SW480 (cell line): Measurements from ENCODE around the gene ZGLP1.
"Not testable (repeated sequence)": the region's sequence is repeated elsewhere in the genome, so short reads cannot be mapped to it uniquely, and the experiment has no call there.

ENCODE experiments used
- DNase-seq: peaks from one replicate; pipeline ENCODE4 v3.0.0-alpha.2; 2016; ENCODE audit warnings: low spot score

ZGLP1 gene

DNA sequence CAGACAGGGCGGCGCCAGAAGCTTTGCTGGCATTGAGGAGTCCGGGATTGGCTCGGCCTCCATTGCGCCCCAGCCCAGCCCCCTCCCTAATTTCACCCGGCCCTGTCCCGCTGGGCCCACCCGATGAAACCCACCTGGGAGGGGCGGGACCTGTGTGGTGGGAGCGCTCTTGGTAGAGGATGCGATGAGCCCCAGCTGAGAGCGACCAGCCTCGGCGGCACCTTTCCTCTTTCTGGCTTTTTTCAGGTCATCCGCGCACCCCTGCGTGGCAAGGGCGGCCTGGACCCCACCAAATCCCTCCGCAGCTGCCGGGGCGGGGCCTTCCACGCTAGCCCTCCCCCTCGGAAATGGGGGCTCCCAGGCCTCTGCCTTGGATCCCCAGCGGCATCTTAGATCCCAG is at the start of gene ZGLP1:
TSS of gene ZGLP1 (minus strand) at position 393 of the 400 bp plus-strand sequence.
- DNase-seq, result no peak

DNA sequence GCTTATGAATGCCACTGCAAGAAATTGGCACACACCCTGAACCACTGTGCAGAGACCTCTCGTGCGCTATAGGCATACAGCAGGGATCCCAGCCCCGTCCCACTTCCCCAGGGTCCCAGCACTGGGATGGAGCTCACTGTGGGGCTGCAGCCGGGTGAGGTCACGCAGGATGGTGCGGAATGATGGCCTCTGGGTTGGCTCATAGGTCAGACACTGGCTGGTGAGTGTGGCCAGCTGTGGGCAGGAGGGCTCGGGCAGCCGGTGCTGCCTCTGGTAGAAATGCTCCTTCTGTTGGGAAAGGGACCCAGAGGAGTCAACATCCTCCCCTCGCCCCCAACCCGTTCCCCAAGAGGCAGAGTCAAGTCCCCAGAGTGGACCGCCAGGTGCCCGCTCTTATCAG is 46.8 kb upstream of the ZGLP1 start:
- no peak for DNase-seq

DNA sequence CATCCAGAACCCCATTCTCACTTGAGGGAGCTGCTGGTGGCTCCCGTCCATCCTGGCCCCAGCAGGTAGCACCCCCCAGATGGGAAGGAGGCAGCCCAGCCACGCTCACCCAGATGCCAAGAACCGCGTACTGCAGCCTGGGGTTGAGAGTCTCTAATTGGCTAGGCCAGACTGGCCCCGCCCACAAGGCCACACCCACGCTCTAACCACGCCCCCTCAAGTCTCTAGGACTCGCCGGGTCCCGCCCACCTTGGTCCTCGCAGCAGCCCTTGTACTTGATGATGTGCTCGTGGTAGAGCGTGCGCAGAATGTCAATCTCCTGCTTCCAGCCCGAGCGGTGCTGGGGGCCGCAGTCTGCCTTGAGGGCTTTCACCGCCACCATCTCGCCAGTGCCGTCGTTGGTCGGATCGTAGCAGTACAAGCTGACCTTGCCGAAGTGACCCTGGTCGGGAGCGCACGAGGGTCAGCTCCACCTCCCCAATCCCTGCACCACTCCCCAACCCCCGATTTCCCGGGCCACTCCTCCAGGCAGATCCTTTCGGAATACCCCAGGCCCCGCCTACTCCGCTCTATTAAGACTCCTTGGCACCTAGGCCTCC is 44.3 kb upstream of the ZGLP1 start:
- no peak for DNase-seq

DNA sequence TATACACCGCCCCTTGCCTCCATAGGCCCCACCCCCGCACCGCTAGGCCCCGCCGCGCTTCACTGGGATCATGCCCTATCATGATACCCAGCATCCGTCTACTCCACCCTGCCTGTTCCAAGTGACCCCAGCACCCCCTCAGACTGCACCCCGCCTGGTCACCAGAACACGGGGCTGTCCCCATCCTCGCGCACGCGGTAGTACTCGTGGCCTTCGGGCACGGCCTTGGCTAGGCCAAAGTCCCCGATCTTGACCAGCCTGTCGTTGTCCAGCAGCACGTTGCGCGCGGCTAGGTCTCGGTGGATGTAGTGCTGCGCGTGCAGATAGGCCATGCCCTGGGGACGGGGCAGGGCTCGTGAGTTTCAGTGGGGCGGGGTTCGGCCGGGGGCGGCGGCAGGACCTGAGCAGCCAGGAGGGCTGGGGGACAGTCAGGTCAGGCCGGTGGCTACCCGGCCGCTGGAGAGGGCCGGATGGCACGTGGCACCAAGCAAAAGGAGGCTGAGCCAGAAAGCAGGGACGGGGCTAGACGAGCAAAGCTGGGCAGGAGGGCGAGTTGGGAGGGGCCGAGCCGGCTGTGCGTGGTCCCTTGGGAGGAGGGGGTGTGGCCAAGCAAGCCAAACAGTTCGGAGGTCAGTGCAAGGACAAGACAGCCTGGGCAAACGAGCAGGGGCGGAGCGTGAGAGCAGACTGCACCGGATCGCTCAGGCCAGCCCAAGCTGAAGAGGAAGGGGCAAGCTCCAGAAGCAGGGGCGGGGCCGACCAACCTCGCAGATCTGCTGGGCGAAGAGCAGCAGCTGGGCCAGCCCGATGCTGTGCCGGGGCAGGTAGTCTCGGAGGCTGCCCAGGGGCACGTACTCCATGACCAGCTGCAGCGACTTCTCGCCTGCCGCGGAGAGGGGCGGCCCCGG is 43.4 kb upstream of the ZGLP1 start:
- no peak for DNase-seq

DNA sequence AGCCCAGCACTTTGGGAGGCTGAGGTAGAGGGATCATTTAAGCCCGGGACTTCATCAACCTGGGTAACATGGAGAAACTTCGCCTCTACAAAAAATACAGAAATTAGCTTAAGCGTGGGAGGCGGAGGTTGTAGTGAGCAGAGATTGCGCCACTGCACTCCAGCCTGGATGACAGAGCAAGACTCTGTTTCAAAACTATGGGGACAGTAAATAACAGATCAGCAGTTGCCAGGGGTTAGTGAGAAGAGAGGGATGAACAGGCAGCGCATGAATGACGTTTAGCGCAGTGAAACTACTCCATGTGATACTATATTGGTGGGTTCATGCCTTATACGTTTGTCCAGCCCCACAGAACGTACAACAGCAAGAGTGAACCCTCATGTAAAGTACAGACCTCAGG is 36.9 kb upstream of the ZGLP1 start:
- no peak for DNase-seq

DNA sequence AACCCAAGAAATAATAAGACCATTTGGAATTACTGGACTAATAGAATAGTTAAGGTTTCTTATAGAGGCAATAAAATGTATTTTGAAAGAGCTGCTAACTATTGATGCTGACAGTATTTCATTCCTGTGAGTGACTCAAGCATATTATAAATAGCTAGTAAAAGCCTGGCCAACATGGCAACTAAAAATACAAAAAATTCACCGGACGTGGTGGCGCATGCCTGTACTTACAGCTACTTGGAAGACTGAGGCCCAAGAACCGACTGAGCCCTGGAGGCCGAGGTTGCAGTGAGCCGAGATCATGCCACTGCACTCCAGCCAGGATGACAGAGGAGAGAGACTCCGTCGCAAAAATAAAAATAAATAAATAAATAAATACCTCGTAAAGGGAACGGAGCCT is 35.2 kb upstream of the ZGLP1 start:
- DNase-seq, result no peak

DNA sequence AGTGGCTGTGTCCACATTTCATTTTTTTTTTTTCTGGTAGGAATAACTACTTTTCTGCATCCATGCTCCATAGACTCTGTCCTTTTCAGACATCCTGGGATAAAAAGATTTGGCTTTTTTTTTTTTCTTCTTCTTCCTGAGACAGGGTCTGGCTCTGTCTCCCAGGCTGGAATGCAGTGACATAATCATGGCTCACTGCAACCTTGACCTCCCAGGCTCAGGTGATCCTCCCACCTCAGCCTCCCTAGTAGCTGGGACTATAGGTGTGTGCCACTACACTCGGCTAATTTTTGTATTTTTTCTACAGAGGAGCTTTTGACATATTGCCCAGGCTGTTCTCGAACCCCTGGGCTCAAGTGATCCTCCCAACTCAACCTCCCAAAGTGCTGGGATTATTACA is 33.9 kb upstream of the ZGLP1 start:
- no peak for DNase-seq

DNA sequence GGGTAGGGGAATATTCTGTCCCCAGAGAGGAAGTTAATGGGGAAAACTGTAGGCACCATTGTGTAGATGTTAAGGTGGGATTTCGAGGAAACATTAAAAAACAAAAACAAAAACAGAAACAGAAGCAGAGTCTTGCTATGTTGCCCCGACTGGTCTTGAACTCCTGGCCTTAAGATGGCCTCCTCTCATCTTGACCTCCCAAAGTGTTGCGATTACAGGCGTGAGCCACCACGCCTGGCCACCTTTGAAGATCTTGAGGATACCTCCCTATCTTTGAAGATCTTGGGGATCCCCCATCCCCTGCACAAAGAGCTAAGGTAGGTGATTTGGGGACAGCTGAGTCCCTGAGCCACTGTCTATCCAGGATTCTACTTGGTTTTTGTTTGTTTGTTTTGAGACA is 30.4 kb upstream of the ZGLP1 start:
- DNase-seq, result no peak

DNA sequence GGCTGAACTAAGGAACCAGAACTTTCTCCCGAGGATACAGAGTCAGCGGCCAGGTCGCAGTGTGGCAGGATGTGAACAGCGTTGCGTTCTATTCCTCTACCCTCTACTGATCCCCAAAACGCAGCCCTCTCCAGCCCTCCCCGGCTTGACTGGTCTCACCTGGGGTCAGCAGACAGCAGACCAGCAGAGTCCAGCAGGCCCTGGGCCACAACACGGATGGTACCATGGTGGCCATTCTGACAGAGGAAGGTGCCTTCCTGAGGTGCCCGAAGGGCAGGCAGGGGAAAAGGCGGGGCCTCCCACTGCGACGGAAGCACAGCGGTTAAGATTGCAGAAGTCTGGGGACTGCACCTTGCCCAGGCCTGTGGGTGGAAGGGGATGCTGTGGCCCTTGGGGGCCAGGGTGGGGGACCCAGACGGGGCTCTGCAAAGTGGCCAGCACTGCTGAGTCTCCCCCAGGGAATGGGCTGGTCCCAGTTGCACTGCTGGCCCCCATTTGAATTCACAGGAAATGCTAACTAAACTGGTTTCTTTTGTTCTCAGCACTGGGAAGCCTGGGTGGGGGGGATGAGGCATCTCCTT is 29.9 kb upstream of the ZGLP1 start, which contains the start of gene ICAM3:
TSS of gene ICAM3 (minus strand) at position 245 of the 581 bp plus-strand sequence. CDS start at position 235, 10 bp downstream.
- DNase-seq, result no peak

DNA sequence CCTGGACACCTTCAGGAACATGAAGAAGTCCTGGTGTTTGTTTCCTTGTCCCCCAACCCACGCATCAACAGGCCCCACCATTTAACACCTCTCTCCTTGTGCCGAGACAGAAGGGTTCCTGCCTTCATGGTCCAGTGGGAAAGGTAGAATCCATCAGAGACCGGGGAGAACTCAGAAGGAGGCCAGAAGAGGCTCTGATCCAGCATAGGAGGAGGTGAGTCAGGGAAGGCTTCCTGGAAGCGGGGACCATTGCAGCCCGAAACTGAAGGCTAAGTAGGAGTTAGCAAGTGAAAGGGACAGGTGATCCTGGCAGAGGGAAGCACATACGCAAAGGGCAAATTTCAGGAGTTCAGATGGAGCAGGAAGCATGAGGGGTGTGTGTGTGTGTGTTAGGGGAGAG is 29.3 kb upstream of the ZGLP1 start:
- DNase-seq, result no peak

DNA sequence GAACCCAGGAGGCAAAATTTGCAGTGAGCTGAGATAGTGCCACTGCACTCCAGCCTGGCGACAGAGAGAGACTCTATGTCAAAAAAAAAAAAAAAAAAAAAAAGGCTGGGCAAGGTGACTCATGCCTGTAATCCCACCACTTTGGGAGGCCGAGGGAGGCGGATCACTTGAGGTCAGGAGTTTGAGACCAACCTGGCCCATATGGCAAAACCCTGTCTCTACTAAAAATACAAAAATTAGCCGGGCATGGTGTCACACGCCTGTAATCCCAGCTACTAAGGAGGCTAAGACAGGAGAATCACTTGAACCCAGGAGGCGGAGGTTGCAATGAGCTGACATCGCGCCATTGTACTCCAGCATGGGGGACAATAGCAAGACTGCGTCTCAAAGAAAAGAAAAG is 27.1 kb upstream of the ZGLP1 start:
- not testable (repeated sequence) for DNase-seq

DNA sequence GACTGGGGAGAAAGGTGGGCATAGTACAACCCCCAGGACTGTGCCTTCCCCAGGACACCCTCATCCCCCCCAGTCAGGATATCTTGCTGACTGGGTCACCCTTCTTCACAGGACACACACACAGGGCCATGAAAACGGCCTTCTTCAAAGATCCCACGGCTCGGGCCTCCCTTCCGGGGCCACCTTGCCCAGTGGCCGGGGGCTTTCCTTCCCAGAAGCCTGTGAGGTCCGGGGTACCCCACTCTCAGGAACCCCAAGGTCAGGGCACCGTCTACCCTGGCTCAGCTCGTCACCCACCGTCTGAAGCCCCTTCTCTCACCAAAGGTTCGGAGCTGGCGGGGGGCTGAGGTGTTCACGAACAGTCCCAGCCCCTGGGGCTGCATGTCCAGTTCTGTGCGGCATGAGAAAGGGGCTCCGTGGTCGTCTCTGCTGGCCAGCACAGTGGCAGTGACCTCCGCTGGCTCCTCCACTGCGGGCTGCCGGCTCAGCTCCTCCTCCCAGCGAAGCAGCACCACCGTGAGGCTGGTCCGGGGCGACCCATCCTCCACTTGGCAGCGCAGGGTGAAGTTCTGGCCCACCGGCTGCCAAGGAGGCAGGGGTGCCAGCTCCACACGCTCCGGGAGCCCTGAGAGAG is 25.9 kb upstream of the ZGLP1 start:
- DNase-seq, result no peak

DNA sequence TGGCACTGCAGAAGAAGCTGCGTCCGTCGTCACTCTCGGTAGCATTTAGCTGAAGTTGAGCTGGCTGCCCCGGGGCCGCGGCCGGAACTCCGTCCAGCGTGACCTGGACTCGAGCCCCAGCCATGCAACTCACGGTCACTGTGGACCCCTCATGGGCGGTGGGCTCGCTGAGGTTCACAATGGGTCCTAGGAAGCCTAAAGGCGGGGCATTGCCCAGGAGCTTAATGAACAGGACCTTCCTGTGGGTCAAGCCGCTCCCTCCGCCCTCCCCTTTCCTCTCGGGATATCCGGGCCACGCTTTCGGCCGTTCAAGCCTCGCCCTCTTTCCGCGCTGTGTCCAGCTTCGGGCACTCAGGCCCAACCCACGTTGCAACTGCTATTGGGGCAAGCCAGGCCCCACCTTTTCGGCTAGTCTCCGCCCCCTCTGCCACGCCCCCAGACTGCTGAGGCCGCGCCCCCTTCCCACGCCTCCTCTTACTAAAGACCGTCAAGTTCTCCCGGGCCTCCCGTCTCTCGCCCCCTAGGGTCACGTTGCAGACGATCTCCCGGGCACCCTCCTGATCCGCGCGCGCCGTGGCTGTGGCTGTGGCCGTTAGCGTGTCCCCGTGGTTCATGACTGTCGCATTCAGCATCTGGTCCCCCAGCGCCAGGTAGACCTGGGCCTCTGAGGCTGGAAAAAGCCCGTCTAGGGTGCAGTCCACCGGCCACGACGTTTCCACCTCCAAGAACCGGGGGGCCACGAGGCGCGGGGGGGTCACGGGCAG is 25.2 kb upstream of the ZGLP1 start:
- peak; percentile 90 for DNase-seq

DNA sequence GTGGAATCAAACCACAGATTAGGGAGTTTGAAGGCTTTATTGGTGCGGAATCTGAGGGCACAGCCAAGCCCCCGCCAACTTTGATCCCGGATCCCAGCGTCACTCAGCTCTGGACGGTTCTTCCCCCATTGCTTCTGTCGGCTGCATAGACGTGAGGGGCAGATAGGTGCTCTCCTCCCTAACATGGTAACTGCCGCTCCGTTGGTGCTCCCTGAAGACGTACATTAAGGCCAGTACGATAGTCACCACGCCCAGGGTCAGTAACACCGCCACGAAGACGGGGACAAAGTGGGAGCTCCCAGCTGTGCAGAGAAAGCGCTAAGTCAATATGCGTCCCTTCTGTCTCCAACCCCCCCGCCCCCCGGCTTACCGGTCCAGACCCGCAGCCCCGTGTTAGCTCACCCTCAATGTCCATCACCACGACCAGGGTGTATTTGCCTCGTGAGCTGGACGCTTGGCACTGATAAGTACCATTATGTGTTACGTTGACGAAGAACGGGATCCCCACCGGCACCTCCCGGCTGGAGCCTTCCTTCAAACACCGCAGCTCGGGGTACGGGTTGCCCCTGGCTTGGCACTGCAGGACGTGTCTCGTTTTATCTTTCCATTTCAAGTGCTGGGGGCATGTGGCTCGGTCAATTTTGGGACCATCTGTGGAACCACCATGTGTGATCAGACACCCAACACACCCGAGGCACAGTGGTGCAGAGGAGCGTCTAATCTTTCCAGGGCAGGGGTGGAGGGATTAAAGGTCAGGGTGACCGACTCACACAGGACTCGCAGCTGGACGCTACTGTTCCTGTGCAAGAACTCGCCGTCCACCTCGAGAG is 24.4 kb upstream of the ZGLP1 start:
- peak; percentile 70 for DNase-seq

DNA sequence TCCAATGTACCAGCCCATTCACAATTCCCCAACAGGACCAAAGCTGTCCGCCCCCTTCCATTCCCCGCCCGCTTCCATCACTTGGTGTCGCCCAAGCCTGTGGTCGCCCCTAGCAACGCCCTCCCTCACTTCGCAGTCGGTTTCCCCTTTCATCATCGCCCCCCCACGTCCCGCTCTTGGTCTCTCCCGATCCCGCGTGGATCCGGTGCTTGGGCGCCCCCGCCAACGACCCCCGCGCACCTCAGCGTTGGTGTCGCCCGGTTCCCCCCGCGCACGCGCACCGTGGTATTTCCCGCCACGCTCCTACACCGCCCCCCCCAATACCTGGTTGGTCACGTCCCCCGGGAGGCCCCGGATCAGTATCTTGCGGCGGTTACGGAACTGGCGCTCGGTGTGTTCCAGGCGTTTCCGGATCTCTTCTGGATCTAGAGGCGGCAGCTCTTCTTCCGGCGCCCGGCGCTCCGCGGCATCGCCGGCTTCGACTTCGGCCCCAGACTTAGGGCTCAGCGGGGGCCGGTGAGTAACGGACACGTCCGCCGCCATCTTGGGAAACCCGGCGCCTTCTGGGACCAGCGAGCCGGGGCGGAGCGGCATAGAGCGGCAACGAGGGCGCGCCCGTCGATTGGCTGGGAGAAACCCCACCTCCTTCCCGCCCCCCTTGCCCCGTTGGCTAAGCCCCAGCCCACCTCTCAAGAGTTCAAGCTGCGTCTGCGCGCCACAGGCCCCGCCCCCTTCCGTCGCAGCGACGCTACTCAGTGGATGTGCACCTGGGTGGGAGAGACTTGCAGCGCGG is 23.5 kb upstream of the ZGLP1 start, which contains the start of gene RAVER1:
TSS of gene RAVER1 (minus strand) at position 565 of the 793 bp plus-strand sequence. CDS start at position 543, 22 bp downstream.
- peak; percentile 97 for DNase-seq

DNA sequence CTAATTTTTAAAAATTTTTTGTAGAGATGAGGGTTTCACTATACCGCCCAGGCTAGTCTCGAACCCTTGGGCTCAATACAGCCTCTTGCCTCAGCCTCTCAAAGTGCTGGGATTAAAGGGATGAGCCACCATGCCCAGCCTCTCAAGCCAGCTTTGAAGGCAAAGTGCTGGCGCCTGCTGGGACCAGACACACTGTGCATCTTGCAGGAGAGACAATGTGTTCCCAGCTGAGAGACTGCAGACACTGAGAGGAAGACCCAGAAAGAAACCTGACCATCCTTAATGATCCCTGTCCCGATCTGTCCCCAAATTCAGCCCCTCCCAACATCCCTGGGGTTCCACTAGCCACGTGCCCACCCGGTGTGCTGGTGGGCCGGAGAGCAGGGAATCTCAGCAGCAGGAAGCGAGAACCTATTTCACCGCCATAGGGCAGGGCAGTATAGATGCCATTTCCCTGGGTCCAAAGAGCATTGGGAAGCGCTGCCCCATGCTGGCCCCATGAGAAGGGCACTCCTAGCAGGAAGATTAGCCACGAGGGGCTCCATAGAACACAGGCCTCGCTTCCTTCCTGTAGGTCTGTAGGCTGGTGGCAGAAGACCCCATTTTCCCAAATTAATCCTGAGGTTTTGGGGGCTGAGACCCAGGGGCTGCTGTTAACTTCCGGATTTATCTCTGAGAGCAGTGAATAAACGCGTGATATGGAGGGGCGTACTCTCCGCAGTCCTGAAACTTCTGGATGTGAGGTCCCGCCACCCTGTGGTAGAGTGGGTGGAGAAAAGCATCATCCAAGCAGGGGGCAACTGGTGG is 22.7 kb upstream of the ZGLP1 start:
- no peak for DNase-seq

DNA sequence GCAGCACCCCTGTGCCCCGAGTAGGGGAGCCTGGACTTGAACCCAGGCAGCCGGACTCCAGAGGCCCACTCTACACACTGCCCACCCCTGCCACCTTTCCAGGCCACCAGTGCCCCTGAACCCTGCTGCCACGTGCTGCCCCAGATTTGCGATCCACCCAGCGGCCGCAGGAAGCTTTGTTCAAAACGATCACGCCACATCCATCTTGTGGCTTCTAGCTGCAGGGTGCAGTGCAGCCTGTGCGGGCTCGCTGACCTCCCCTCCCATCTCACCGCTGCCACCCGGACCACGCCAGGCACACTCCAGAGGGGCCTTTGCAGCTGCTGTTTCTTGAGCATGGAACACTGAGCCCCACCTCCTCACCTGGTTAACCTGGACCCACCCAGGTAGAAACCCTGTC is 19.9 kb upstream of the ZGLP1 start:
- no peak for DNase-seq

DNA sequence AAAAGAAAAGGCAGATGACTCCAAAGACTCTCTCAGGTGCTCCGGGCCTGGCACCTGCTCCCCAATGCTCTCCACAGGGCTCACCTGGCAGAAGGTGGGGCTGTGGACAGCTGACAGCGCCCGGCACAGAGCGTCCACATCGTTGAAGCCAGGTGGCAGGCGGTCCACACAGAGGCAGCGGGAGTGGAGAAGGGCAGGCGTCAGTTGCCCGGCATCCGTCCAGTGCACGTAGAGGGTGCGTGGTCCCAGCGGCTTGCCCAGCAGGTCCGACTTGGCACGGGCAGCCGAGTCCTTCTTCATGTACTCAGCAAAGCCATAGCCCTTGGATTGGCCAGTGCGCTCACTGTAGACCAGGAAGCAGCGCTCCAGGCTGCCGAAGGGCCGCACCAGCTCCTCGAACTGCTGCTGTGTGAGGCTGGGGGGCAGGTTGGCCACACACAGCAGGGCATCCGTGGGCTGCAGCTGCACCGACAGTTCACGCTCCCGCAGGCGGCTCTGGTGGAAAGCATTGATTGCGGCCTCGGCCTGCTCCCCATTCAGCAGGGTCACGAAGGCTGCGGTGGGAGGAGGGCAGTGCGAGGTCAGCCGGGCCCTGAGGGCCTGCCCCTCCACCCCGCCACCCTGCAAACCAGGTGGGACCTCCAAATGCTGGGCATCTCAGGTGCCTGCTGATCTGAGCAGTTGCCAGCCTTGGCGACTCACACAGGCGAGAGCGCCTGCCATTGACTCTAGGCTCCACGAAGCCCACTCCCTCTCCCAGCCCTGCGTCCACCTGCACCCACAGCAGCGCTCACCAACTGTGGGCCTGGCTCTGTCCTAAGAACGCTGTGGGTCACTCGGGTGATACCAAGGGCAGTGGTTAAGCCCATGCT is 19.2 kb upstream of the ZGLP1 start:
- DNase-seq, result no peak
